GM23338 (cell line): ENCODE data around the gene CDH4. TPM values are rescaled to one million over a fixed set of nuclear protein-coding genes. Genes with fewer than 3 reads are reported as not detected.

ENCODE experiments used
- ATAC-seq: fragments of 200-7000 bp; cut with Tn5 transposase; 3 replicates; pipeline ENCODE4 v1.9.1; 2020
- DNase-seq: peaks from one replicate; pipeline ENCODE4 v3.0.0-alpha.2; 2015; ENCODE audit warnings: low spot score
- H2AFZ ChIP-seq: fragments of 200-600 bp; sonication (generic); 2 replicates; pipeline ENCODE4 v1.8.0; 2016; ENCODE audit warnings: antibody characterized with exemption, mild to moderate bottlenecking, moderate library complexity
- H3F3A ChIP-seq: fragments of 200-600 bp; sonication (generic); replicated peaks from 2 replicates; pipeline ENCODE4 v1.8.0; 2017; ENCODE audit warnings: antibody characterized with exemption, mixed run types, low read depth
- H3K27ac ChIP-seq: fragments of 200-600 bp; sonication (generic); 2 replicates; pipeline ENCODE4 v1.6.1; 2016; ENCODE audit warnings: low read depth
- H3K27me3 ChIP-seq: fragments of 200-600 bp; sonication (generic); 2 replicates; pipeline ENCODE4 v1.8.0; 2016; ENCODE audit warnings: mild to moderate bottlenecking, mixed run types, moderate library complexity; ENCODE audit not compliant: insufficient read depth
- H3K36me3 ChIP-seq: fragments of 200-600 bp; sonication (generic); 2 replicates; pipeline ENCODE4 v1.8.0; 2016; ENCODE audit warnings: mild to moderate bottlenecking; ENCODE audit not compliant: insufficient read depth
- H3K4me1 ChIP-seq: fragments of 200-600 bp; sonication (generic); 2 replicates; pipeline ENCODE4 v1.8.0; 2016; ENCODE audit warnings: mild to moderate bottlenecking, moderate library complexity; ENCODE audit not compliant: insufficient read depth
- H3K4me2 ChIP-seq: fragments of 200-600 bp; sonication (generic); 2 replicates; pipeline ENCODE4 v1.7.1; 2017; ENCODE audit warnings: mixed run types
- H3K4me3 ChIP-seq: fragments of 200-600 bp; sonication (generic); 2 replicates; pipeline ENCODE4 v1.6.1; 2016; ENCODE audit warnings: mixed run types
- H3K79me2 ChIP-seq: fragments of 200-600 bp; sonication (generic); replicated peaks from 2 replicates; pipeline ENCODE4 v1.8.0; 2017; ENCODE audit warnings: mild to moderate bottlenecking; ENCODE audit not compliant: insufficient read depth
- H3K9me2 ChIP-seq: fragments of 200-600 bp; sonication (generic); 2 replicates; pipeline ENCODE4 v1.8.0; 2017; ENCODE audit not compliant: insufficient read depth
- H4K20me1 ChIP-seq: fragments of 200-600 bp; sonication (generic); replicated peaks from 2 replicates; pipeline ENCODE4 v1.8.0; 2017; ENCODE audit warnings: mild to moderate bottlenecking; ENCODE audit not compliant: insufficient read depth
- H3K27ac Mint-ChIP-seq: 2 replicates; pipeline ENCODE4 v1.8.0; 2020; ENCODE audit warnings: inconsistent platforms, mild to moderate bottlenecking, moderate library complexity, mixed read lengths
- H3K27me3 Mint-ChIP-seq: 3 replicates; pipeline ENCODE4 v1.8.0; 2022; ENCODE audit warnings: low read depth, mild to moderate bottlenecking, moderate library complexity, mixed read lengths, inconsistent platforms; ENCODE audit not compliant: insufficient read depth, poor library complexity
- H3K36me3 Mint-ChIP-seq: 3 replicates; pipeline ENCODE4 v1.8.0; 2021; ENCODE audit warnings: low read depth, mild to moderate bottlenecking, inconsistent platforms, moderate library complexity, mixed read lengths
- H3K4me1 Mint-ChIP-seq: 3 replicates; pipeline ENCODE4 v1.8.0; 2020; ENCODE audit warnings: mild to moderate bottlenecking, inconsistent platforms, mixed read lengths
- H3K4me3 Mint-ChIP-seq: 3 replicates; pipeline ENCODE4 v1.8.0; 2021; ENCODE audit warnings: moderate library complexity, mild to moderate bottlenecking, inconsistent platforms, mixed read lengths
- H3K9me3 Mint-ChIP-seq: 3 replicates; pipeline ENCODE4 v1.8.0; 2020; ENCODE audit warnings: moderate library complexity, mild to moderate bottlenecking, inconsistent platforms, mixed read lengths
- ETS1 ChIP-seq: IDR thresholded peaks from 2 replicates; pipeline ENCODE4 v1.6.1; 2016; ENCODE audit warnings: antibody characterized with exemption
- EZH2 ChIP-seq: fragments of 200-600 bp; sonication (generic); IDR thresholded peaks from one replicate; pipeline ENCODE4 v1.8.0; 2017; ENCODE audit warnings: antibody characterized with exemption, mild to moderate bottlenecking, low read depth; ENCODE audit not compliant: unreplicated experiment
- EZH2phosphoT487 ChIP-seq: fragments of 200-600 bp; sonication (generic); IDR thresholded peaks from one replicate; pipeline ENCODE4 v1.8.1; 2018; ENCODE audit warnings: antibody characterized with exemption; ENCODE audit not compliant: unreplicated experiment
- JUNB ChIP-seq: IDR thresholded peaks from one replicate; pipeline ENCODE4 v1.6.1; 2016; ENCODE audit warnings: antibody characterized with exemption; ENCODE audit not compliant: unreplicated experiment
- NANOG ChIP-seq: IDR thresholded peaks from 2 replicates; pipeline ENCODE4 v1.6.1; 2016; ENCODE audit warnings: antibody characterized with exemption, borderline replicate concordance
- POLR2AphosphoS5 ChIP-seq: IDR thresholded peaks from 2 replicates; pipeline ENCODE4 v1.6.1; 2016; ENCODE audit warnings: antibody characterized with exemption, low read depth
- STAT1 ChIP-seq: IDR thresholded peaks from one replicate; pipeline ENCODE4 v1.6.1; 2016; ENCODE audit warnings: antibody characterized with exemption; ENCODE audit not compliant: unreplicated experiment
- ZNF114 ChIP-seq: fragments of 250-450 bp; sonication (Bioruptor Pico); IDR thresholded peaks from 2 replicates; pipeline ENCODE4 v1.5.0; 2020; ENCODE audit warnings: mild to moderate bottlenecking, moderate library complexity
- ZNF331 ChIP-seq: fragments of 250-450 bp; sonication (Bioruptor Pico); IDR thresholded peaks from 2 replicates; pipeline ENCODE4 v1.5.0; 2020; ENCODE audit warnings: low read depth, mild to moderate bottlenecking, moderate library complexity
- polyA plus RNA-seq: library from polyadenylated mRNA; unstranded; fragments of >200 nt; fragmentation: Nextera tagmentation; extraction: Ambion mirVana; gene quantifications from 2 replicates; pipeline ENCODE4 v1.2.1, GENCODE V29; 2016
- total RNA-seq: library from RNA; depleted of rRNA; stranded (reverse); fragments of >200 nt; shearing (Covaris generic); gene quantifications from 2 replicates; pipeline ENCODE4 v1.2.3, GENCODE V29; 2014
- TF ChIP-seq, protein P1 (sequence below): fragments of 250-450 bp; sonication (Bioruptor Pico); IDR thresholded peaks from 2 replicates; pipeline ENCODE4 v1.5.0; 2020; ENCODE audit warnings: mild to moderate bottlenecking, moderate library complexity
- TF ChIP-seq, protein P2 (sequence below), 2 experiments: fragments of 200-600 bp in 1 of 2; sonication (generic) in 1 of 2; conservative IDR thresholded peaks; 2 replicates each; pipeline versions ENCODE4 v1.5.1 to v1.6.1; 2016 to 2017; ENCODE audit warnings: antibody characterized with exemption in 2 of 2, low read depth in 2 of 2, mild to moderate bottlenecking in 2 of 2, moderate library complexity in 1 of 2
- TF ChIP-seq, protein P3 (sequence below): IDR thresholded peaks from one replicate; pipeline ENCODE4 v1.6.1; 2018; ENCODE audit warnings: antibody characterized with exemption; ENCODE audit not compliant: unreplicated experiment

CDH4 gene
- total and polyA plus RNA-seq, 2 experiments from 2014 or later = 1.2 to 4.2 TPM

DNA sequence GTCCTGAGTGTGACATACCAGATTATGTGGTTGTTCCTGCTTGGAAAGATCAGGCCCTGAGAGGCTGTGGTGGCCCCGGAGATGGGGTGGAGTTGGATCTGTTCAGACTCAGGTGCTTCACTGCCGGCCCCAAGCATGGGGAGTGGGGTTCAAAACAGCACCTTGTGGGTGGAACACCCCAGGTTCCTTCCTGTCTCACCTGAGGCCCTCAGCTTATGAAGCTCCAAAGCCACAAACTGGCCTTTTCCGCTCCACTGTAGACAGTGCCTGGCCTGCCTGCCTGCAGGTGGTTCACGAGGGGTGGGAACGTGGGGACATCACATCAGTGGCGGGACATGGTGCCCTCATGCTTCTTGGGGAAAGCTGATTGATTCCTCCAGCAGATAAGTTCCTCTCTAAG lies 667.2 kb downstream of the CDH4 start (continued):
- TF ChIP-seq, protein P1, sequence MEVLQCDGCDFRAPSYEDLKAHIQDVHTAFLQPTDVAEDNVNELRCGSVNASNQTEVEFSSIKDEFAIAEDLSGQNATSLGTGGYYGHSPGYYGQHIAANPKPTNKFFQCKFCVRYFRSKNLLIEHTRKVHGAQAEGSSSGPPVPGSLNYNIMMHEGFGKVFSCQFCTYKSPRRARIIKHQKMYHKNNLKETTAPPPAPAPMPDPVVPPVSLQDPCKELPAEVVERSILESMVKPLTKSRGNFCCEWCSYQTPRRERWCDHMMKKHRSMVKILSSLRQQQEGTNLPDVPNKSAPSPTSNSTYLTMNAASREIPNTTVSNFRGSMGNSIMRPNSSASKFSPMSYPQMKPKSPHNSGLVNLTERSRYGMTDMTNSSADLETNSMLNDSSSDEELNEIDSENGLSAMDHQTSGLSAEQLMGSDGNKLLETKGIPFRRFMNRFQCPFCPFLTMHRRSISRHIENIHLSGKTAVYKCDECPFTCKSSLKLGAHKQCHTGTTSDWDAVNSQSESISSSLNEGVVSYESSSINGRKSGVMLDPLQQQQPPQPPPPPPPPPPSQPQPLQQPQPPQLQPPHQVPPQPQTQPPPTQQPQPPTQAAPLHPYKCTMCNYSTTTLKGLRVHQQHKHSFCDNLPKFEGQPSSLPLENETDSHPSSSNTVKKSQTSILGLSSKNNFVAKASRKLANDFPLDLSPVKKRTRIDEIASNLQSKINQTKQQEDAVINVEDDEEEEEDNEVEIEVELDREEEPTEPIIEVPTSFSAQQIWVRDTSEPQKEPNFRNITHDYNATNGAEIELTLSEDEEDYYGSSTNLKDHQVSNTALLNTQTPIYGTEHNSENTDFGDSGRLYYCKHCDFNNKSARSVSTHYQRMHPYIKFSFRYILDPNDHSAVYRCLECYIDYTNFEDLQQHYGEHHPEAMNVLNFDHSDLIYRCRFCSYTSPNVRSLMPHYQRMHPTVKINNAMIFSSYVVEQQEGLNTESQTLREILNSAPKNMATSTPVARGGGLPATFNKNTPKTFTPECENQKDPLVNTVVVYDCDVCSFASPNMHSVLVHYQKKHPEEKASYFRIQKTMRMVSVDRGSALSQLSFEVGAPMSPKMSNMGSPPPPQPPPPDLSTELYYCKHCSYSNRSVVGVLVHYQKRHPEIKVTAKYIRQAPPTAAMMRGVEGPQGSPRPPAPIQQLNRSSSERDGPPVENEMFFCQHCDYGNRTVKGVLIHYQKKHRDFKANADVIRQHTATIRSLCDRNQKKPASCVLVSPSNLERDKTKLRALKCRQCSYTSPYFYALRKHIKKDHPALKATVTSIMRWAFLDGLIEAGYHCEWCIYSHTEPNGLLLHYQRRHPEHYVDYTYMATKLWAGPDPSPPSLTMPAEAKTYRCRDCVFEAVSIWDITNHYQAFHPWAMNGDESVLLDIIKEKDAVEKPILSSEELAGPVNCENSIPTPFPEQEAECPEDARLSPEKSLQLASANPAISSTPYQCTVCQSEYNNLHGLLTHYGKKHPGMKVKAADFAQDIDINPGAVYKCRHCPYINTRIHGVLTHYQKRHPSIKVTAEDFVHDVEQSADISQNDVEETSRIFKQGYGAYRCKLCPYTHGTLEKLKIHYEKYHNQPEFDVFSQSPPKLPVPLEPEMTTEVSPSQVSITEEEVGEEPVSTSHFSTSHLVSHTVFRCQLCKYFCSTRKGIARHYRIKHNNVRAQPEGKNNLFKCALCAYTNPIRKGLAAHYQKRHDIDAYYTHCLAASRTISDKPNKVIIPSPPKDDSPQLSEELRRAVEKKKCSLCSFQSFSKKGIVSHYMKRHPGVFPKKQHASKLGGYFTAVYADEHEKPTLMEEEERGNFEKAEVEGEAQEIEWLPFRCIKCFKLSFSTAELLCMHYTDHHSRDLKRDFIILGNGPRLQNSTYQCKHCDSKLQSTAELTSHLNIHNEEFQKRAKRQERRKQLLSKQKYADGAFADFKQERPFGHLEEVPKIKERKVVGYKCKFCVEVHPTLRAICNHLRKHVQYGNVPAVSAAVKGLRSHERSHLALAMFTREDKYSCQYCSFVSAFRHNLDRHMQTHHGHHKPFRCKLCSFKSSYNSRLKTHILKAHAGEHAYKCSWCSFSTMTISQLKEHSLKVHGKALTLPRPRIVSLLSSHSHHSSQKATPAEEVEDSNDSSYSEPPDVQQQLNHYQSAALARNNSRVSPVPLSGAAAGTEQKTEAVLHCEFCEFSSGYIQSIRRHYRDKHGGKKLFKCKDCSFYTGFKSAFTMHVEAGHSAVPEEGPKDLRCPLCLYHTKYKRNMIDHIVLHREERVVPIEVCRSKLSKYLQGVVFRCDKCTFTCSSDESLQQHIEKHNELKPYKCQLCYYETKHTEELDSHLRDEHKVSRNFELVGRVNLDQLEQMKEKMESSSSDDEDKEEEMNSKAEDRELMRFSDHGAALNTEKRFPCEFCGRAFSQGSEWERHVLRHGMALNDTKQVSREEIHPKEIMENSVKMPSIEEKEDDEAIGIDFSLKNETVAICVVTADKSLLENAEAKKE (CRISPR knock-in tag) = no peak
- TF ChIP-seq POLR2AphosphoS5 (no peak), EZH2phosphoT487 (no peak)

- Mint-ChIP-seq H3K4me1 (no peaks in the 10 kb centered on the region), H3K4me3 (no peak overlapping the region), H3K27ac (no peak overlapping the region), H3K27me3 (peaks cover 7% of the 10 kb centered on the region), H3K9me3 (peaks cover 3% of the 10 kb centered on the region; the same call in 1 of the 3 replicates), H3K36me3 (no peaks in the 10 kb centered on the region)
- Histone ChIP-seq H3K79me2 (no peaks in the 10 kb centered on the region), H3K4me2 (no peak overlapping the region), H3F3A (no peaks in the 10 kb centered on the region), H3K27ac (no peak overlapping the region), H3K4me3 (no peak overlapping the region), H3K27me3 (no peaks in the 10 kb centered on the region), H2AFZ (no peak overlapping the region), H3K36me3 (no peaks in the 10 kb centered on the region), H4K20me1 (no peaks in the 10 kb centered on the region), H3K4me1 (no peaks in the 10 kb centered on the region), H3K9me2 (no peaks in the 10 kb centered on the region)
- ATAC-seq (no peak), DNase-seq (no peak)
- TF ChIP-seq NANOG (no peak), EZH2 (no peak), POLR2AphosphoS5 (no peak), EZH2phosphoT487 (no peak), ZNF331 (CRISPR knock-in tag) (no peak), JUNB (no peak), ETS1 (no peak), ZNF114 (no peak), STAT1 (no peak)
- TF ChIP-seq, protein P2, sequence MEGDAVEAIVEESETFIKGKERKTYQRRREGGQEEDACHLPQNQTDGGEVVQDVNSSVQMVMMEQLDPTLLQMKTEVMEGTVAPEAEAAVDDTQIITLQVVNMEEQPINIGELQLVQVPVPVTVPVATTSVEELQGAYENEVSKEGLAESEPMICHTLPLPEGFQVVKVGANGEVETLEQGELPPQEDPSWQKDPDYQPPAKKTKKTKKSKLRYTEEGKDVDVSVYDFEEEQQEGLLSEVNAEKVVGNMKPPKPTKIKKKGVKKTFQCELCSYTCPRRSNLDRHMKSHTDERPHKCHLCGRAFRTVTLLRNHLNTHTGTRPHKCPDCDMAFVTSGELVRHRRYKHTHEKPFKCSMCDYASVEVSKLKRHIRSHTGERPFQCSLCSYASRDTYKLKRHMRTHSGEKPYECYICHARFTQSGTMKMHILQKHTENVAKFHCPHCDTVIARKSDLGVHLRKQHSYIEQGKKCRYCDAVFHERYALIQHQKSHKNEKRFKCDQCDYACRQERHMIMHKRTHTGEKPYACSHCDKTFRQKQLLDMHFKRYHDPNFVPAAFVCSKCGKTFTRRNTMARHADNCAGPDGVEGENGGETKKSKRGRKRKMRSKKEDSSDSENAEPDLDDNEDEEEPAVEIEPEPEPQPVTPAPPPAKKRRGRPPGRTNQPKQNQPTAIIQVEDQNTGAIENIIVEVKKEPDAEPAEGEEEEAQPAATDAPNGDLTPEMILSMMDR (conservative IDR thresholded peaks at IDR 0.05; ENCODE audit: low read depth in 2 of 2) = no peak
- TF ChIP-seq, protein P3, sequence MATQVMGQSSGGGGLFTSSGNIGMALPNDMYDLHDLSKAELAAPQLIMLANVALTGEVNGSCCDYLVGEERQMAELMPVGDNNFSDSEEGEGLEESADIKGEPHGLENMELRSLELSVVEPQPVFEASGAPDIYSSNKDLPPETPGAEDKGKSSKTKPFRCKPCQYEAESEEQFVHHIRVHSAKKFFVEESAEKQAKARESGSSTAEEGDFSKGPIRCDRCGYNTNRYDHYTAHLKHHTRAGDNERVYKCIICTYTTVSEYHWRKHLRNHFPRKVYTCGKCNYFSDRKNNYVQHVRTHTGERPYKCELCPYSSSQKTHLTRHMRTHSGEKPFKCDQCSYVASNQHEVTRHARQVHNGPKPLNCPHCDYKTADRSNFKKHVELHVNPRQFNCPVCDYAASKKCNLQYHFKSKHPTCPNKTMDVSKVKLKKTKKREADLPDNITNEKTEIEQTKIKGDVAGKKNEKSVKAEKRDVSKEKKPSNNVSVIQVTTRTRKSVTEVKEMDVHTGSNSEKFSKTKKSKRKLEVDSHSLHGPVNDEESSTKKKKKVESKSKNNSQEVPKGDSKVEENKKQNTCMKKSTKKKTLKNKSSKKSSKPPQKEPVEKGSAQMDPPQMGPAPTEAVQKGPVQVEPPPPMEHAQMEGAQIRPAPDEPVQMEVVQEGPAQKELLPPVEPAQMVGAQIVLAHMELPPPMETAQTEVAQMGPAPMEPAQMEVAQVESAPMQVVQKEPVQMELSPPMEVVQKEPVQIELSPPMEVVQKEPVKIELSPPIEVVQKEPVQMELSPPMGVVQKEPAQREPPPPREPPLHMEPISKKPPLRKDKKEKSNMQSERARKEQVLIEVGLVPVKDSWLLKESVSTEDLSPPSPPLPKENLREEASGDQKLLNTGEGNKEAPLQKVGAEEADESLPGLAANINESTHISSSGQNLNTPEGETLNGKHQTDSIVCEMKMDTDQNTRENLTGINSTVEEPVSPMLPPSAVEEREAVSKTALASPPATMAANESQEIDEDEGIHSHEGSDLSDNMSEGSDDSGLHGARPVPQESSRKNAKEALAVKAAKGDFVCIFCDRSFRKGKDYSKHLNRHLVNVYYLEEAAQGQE = no peak
Measured at GRCh38 chr20:61919675-61920365, 667.8 kb downstream of the CDH4 start.
